Activated CD4-positive, alpha-beta T cell treated with anti-CD3 and anti-CD28 coated beads, Interleukin-2, amount 50 U/mL, for 1 hour (primary cell): ENCODE data around the gene SHROOM3.
"Not testable (repeated sequence)": the region's sequence is repeated elsewhere in the genome, so short reads cannot be mapped to it uniquely, and the experiment has no call there.

Experiments used
- DNase-seq: peaks from one replicate; pipeline ENCODE4 v3.0.0-alpha.2; 2020

The SHROOM3 gene

GRCh38 chr4:76601791-76602190, 166.8 kb downstream of the SHROOM3 start:
- no peak for DNase-seq

- no peak for DNase-seq
Observed at GRCh38 chr4:76605099-76605563, 170.1 kb downstream of the SHROOM3 start.

- no peak for DNase-seq
Observed at GRCh38 chr4:76606645-76607265, 171.7 kb downstream of the SHROOM3 start.

- DNase-seq: no peak
Observed at GRCh38 chr4:76607266-76607799, 172.3 kb downstream of the SHROOM3 start.

GRCh38 chr4:76607846-76608245, 172.8 kb downstream of the SHROOM3 start:
- no peak for DNase-seq

- not testable (repeated sequence) for DNase-seq
Observed at GRCh38 chr4:76608549-76608948, 173.5 kb downstream of the SHROOM3 start.

GRCh38 chr4:76610751-76611547, 175.9 kb downstream of the SHROOM3 start:
- no peak for DNase-seq

- DNase-seq: no peak
Observed at GRCh38 chr4:76611616-76612207, 176.7 kb downstream of the SHROOM3 start.

GRCh38 chr4:76614589-76614988, 179.6 kb downstream of the SHROOM3 start:
- no peak for DNase-seq

- no peak for DNase-seq
Observed at GRCh38 chr4:76615999-76616398, 181.0 kb downstream of the SHROOM3 start.

GRCh38 chr4:76616526-76616925, 181.5 kb downstream of the SHROOM3 start:
- DNase-seq: no peak

- DNase-seq: no peak
Observed at GRCh38 chr4:76620723-76621468, 185.9 kb downstream of the SHROOM3 start.

GRCh38 chr4:76622126-76622525, 187.1 kb downstream of the SHROOM3 start:
- DNase-seq: no peak

- DNase-seq: no peak
Observed at GRCh38 chr4:76622717-76623116, 187.7 kb downstream of the SHROOM3 start.

- no peak for DNase-seq
Observed at GRCh38 chr4:76623217-76624045, 188.4 kb downstream of the SHROOM3 start.

- no peak for DNase-seq
Observed at GRCh38 chr4:76624241-76624681, 189.2 kb downstream of the SHROOM3 start.

- DNase-seq: no peak
Observed at GRCh38 chr4:76624931-76625715, 190.1 kb downstream of the SHROOM3 start.

- DNase-seq: no peak
Observed at GRCh38 chr4:76626686-76627465, 191.8 kb downstream of the SHROOM3 start.

- no peak for DNase-seq
Observed at GRCh38 chr4:76628251-76628650, 193.2 kb downstream of the SHROOM3 start.

- no peak for DNase-seq
Observed at GRCh38 chr4:76630741-76631140, 195.7 kb downstream of the SHROOM3 start.
